GM19468 (cell line): Measurements from ENCODE around the gene PACRG.

ENCODE experiments used
- ATAC-seq: cut with Tn5 transposase; IDR thresholded peaks from one replicate; pipeline ENCODE4 v1.9.1; 2021; ENCODE audit warnings: mild to moderate bottlenecking, moderate library complexity, moderate number of reproducible peaks; ENCODE audit not compliant: unreplicated experiment; ENCODE audit errors: extremely low read depth

Gene PACRG

DNA sequence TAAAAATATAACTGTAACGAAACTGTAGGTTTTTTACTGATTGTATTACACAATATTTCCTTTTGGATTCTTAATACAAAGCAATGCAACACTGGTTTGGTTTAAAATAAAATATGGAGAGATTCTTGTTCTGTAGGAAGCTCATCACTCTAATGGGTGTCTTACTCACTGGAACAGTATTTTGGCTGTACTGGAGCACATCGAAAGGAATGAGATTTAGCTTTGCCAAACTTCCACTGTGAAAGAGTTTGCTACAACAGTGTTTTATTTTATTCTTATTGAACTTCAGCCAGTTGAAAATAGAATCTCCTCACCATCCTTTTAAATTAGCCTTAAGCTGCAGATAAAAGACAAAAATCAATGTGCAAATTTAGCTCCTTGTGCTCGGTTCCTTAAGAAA lies 456.0 kb downstream of the PACRG start:
- no peak for ATAC-seq

DNA sequence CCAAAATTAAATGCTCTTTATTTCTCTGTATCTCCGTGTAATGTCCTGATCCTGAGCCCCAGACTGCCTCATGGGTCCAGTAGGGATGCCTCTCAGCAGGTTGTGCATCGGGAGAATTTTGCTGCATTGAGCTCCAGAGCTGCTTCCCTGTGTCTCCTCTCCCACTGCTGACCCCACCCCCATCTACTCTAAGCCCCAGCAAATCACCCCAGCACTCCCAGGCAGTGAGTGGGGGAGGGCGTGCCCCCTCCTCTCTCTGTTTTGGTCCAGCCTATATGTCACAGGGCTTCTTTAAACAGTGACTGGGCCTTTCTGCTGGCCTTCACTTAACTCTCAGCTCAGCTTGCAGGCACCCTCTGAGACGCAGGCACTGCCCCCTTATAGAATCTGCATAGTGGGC lies 458.0 kb downstream of the PACRG start:
- ATAC-seq: no peak

DNA sequence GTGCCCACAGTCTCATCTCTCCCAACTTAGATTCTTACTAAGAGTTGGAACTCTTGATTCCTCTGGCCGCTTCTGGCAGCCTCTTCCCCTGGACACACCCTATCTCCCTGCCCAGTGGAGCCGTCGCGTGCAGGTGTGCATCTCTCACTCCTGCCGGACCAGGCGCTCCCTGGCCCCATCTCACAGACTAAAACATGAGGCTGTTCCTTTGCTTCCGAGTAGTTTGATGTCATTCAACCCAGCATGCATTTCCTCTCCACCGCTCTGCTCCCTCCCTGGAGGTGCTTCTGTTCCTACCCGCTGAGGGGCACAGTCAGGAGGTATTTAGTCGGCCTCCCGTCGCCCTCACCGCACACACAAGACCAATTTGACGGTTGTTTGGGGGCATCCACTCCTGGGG lies 458.8 kb downstream of the PACRG start:
- no peak for ATAC-seq

DNA sequence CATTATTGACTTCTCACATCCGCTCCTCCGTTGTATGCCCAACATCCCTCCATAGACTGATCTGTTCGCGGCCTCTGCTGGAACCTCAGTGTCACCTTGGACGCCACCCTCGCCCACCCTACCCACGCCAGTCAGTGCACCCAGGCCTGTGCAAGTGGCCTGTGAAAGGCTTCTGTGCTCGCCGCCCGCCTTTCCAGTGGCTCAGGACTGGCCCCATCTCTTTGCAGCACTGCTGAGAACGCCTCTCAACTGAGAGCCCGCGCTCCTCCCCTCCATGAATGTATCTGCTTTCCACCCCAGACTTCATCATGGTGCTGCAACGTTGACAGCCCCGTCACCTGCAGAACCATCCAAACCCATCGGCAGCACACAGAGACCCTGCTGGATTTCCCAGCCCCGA lies 459.4 kb downstream of the PACRG start:
- no peak for ATAC-seq

DNA sequence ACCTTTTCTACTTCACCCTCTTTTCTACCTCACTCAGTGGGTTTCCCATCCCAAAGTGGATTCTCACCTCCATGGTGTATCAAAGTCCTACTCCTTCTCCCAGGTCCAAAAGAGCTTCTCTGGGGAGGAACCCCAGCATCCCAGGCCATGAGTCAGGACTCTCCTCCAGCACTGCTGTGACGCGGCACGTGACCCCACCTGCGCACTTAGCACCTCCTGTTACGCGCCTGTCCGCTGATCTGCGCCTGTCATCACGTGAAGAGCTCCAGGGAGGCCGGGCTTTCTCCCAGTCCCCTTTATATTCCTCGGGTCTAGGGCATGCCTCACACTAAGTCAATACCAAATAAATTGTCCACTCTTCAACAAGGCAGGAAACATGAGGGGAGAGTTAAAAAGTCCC lies 459.8 kb downstream of the PACRG start:
- no peak for ATAC-seq

DNA sequence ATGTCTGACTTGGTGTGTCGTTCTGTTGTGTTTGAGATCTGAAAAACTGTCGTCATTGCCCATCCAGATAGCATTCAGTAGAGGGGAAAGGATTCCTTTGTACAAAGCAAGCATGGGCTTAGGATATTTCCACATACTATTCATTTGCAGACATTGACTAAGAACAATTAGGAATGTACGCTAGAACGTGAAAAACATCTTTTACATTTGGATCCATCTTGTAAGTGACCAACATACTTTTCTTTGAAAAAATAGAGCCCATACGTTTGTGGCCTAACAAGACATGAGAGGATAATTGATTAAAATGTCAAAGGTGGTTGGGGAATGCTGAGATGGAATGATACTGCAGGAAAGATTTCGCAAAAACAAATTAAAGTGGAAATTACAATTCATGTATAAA lies 461.0 kb downstream of the PACRG start:
- ATAC-seq: no peak

DNA sequence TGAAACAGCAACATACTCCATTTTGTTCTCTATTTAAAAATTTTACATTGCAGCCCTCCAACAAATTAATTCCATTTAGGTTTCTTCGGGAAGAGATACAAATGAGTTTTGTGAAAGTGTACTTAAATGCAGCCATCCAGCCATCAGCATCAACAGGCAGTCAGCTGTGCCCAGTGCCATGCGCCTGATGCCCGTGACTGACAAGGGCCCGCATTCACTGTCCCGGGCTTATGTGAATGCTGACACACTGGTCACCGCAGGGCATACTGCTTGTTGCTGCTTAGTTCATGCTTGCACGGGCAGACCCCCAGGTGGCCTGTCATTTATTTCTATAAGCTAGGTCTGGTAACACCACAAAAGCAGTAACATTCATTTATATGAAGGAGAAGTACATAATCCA lies 461.8 kb downstream of the PACRG start:
- ATAC-seq: no peak

DNA sequence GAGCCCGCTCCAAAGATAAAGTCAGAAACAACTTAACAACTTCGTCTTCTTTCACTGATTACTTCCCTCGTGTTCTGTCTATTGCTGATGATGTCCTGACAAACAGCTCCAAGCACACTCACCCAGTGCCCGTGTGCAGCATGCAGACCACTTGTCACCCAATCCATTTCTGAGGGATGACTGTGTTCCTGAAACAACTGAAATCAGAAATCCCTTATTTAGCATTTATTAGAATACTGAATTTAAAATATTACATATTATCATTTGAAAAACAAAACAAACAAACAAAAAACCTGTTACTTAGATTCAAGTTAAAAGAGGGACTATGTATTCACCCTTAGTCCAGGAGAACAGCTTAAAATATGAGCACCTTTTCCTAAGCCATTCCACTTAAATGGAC lies 463.0 kb downstream of the PACRG start:
- ATAC-seq: no peak

DNA sequence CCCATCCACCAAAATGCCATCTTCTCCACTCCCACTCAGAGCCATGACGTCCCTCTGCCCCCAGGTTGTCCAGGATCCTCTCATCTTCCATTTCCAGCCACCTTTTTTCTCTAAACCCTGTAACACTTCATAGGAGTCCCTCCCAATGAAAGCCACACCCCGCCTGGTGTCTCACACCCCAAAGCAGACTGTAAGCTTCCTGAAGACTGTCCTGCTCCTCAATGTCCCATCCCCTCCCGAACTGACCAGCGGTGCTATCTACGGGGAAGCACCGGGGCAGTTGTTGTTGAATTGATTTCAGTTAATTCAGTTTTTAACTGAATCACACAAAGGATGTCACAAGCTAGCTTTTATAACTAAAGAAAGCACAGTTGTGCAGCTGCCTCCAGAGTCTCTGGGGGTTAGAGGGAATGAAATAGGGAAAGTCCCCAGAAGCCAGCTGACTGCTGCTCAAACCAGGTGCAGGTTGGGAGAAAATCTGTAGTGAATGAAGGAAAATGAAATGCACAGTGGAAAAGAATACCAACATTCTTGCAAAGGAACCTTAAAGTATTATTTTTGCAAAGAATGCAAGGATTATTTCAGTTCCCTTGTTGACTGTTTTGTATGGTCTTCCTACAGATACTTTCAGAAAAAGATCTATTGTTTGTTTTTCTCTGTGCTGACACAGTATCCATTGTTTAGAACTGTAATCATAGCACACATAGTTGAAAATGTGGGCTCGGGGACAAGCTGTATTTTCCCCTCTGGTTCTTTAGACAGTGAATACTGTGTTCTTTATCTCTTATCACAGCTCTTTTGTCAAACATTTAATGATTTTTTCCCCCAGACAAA lies 464.1 kb downstream of the PACRG start:
- ATAC-seq: no peak

DNA sequence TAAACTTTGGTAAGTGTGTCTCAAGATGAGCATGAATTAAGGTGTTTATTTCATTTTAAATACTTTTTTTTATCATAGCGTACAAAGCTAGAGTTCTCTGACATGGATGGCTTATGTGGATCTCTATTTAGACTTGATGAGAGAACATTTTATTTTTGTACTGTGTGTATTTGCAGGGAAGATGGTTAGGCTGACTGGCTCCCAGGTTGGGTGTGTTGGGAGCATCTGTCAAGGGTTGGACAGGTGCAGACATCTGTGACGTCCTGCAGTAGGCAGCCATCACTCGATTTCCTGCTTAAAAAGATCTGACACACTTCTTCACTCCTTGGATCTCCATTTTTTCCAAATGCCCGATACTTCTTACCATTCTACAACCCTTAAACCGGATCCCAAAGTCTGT lies 464.8 kb downstream of the PACRG start:
- ATAC-seq: no peak

DNA sequence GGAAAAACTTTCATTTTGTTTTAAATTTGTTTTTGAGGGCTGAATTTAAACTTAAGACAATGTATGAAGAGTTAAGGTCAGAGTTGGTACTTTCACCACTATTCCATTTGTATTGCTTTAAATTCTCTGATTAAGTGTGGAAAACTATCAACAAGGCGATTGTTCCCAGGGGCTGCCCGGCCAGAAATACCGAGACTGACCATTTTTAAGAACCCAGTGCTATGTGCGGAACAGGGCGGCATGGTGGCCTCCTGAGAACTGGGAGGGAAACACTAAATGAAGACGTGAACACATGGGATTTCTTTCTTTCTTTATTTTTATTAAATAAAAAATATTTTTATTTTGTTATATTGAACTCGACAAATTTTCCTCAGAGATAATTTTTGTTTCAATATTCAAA lies 465.6 kb downstream of the PACRG start:
- ATAC-seq: no peak

DNA sequence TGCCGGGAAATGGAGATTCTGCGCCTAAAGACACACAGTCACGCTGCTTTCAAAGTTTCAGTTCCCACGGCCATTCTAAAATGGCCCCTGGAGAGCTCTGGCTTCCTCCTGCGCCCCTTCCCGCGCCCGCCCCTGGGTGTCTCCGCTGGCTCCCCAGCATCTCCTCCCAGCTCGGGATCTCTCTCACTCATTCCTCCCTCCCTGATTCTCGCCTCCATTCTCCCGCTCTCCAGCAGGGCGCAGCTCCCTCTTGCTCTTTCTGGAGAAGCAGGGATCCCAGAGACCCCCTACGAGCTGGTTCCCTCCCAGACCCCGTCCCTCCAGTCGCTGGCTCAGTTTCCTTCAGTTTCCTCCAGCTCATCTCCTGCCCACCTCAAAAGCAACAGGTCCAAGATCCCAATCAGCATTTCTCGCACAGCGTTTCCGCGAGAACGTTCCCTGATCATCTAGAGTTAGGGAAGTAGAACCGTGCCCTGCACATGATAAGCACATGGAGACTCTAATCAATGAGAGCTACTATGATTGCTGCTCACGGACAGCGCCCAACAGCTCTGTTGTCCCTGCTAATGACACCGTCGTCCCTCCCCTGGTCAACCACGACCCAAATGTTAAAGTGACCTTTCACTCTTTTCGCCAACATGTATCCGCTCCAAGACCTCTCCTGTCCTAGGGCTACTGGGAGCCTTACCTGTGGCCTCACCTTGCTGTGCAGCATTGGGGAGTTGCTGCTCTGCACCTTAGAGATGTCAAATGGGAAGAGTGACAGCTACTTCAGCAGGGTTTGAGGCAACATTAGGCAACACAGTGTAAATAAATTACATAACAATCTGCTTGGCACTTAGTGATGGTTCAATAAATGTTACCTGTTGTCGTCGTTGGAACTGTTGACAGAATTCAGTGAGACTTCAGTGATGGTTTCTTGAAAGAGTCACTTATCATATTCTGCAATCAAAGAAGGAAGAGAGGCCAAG lies 468.2 kb downstream of the PACRG start:
- ATAC-seq: no peak

DNA sequence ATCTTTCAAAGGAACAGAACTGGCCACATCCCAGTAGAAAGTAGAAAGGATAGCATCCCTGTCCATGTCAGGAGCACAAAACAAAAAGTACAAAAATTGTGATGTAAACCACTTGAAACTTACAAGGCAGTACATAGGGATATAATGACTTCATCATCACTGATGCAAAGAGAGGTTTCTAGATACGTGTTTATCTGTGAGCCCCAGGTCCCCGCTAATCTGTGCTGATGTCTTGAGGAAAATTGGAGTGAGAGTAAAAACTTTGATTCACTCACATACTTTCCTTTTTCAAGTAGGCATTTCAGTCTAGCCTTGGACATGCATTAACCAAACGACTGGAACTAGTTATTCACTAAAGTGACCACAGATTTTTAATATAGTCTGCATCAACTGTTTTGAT lies 470.1 kb downstream of the PACRG start:
- ATAC-seq: no peak

DNA sequence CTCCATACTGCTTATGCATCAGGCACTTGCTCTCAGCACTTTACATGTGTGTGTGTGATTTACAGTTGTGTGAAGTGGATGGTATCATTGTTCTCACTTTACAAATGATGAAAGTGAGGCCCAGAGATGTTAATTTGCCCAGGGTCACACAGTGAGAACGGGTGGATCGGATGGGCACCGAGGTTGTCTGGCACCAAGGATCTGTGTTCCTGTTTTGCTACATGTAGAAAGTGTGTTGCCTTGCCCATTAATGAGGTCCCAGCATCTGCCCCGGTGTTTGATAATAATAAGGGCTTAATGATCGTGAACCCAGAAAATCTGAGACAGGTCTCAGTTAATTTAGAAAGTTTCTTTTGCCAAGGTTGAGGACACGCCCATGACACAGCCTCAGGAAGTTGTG lies 470.6 kb downstream of the PACRG start:
- ATAC-seq: no peak

DNA sequence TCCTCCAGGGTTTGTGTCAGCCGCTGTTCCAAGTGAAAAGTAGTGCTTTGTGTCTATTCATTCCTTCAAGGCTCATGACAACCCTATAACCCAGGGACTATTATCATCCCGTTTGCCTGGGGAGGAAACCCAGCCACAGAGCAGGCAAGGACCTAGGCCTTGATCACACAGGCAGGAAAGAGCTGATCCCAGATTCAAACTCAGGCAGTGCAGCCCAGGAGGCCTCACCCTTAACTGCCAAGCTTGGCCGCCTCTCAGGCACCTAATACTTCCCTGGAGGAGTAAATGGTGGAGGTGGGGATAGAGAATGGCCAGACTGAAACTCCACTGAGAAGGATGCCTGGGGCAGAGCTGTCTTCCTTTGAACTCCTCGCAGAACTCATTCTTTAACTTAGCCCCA lies 471.6 kb downstream of the PACRG start:
- no peak for ATAC-seq

DNA sequence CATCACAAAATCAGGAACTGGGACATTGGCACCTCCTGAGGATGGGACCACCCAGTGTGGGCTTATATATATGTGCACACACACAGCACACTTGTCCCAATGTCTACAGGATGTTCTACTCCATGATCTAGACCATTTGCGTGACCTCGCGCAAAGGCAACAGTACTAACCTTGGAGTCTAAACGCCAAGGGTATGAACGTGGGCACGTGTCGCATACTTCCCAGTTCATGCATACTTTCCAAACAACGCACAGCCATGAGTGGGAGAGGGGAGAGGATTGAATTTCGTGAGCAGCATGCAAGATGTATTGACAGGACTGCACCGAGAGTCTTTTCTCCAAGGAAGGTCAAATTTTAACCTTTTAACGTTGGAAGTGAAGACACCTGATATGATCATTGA lies 472.5 kb downstream of the PACRG start:
- ATAC-seq: no peak

DNA sequence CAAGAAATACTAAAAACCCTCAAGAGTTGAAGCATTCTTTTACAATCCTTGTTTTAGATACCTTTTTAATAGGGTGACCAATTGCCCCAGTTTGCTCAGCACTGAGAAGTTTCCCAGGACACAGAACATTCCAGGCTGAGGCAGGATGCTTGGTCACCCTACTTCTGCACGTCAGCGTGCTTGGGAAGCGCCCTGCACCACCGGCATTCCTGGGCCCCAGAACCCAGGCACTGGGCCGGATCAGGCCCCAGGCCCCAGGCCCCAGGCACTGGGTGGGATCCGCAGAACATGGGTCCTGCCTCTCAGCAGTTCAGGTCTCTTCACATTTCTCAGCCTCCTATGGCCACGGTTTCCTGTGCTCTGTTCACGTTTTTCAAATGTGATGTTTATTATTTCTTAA lies 472.9 kb downstream of the PACRG start:
- ATAC-seq: no peak

DNA sequence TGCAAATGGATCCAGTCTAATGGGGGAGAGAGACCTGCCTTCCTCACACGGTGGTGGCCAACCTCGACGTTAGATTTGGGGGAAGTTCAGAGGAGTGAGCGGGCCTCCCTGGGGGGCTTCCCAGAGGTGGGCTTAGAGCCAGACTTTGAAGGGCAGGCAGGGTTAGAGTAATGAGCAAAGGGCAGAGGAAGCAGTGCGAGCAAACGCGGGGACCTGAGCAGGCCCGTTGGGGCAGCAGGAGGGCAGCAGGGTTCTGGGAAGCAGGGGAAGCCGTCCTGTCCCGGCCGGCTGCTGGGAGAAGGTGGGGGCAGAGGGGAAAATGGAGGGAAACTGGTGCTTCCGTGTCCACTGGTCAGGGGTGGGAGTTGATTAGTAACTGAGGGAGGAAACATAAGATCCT lies 474.1 kb downstream of the PACRG start:
- ATAC-seq: no peak

DNA sequence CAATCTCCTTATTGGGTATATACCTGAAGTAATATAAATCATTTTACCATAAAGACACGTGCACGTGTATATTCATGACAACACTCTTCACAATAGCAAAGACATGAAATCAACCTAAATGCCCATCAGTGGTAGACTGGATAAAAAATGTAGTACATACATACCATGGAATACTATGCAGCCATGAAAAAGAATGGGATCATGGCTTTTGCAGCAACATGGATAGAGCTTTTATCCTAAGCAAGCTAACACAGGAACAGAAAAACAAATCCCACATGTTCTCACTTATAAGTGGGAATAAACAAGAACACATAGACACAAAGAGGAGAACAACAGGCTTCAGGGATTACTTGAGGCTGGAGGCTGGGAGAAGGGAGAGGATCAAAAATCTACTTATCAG lies 478.4 kb downstream of the PACRG start:
- ATAC-seq: no peak

DNA sequence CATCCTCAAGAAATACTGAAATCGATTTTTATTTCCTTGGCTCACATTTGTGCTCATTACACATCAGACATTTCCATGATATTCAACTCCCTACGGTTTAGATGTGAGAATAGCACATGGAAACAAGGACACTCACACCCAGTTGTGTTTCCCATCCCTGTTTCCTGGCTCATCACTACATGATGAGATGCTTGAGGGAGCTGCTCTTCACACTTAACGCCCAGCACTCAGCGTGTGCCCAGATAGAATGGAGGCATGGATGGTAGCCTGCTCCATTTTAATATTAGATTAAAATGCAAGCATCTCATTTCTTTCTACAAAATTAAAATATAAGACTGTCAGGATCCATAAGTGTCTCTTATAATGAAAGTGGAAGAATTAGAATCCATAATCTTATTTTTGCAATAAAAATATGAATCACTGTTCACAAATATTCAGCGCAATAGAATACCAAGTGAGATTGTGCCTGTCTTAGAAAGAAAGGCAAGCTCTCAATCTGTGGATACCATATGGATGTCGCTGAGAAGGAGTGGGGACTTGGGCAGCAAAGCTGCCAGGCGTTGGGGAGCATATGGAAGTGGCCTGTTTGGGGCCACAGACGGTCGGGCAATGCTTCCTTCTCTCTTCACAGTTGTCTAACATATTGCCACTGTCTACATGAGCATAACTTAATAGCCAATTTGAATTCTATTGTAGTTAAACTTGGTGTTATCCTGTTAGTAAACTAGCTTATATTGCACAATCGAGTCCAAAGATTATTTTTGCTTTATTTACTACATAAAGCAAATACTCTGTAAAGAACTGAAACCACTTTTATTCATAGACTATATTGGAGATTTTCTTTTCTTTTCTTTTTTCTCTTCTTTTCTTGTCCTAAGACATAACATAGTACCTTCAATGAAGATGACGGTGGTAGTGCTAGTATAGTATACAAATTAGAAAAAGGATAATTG lies 479.9 kb downstream of the PACRG start:
- ATAC-seq: no peak
